Brain microvascular endothelial cell (primary cell): Measurements from ENCODE around the gene CTNND2.
A peak's percentile ranks its signal among the peaks of the same experiment; 100 is the strongest.

Experiments
- DNase-seq: peaks from one replicate; pipeline ENCODE4 v3.0.0-alpha.2; 2020
- H3K27ac ChIP-seq: fragments of 250-450 bp; sonication (Bioruptor Pico); 2 replicates; pipeline ENCODE4 v1.5.1; 2020; ENCODE audit warnings: mild to moderate bottlenecking, moderate library complexity
- H3K27me3 ChIP-seq: fragments of 250-450 bp; sonication (Bioruptor Pico); replicated peaks from 2 replicates; pipeline ENCODE4 v1.5.1; 2020; ENCODE audit warnings: mild to moderate bottlenecking
- H3K36me3 ChIP-seq: fragments of 250-450 bp; sonication (Bioruptor Pico); replicated peaks from 2 replicates; pipeline ENCODE4 v1.5.1; 2020; ENCODE audit warnings: mild to moderate bottlenecking
- H3K4me3 ChIP-seq: 2 replicates; pipeline ENCODE4 v1.5.1; 2011; ENCODE audit warnings: low read depth, mild to moderate bottlenecking, control low read depth, low read length, moderate library complexity
- in situ Hi-C: cut with HindIII; loops from 2 replicates; pipeline ENCODE4 v1.10.0; 2017; ENCODE audit warnings: low sequenced_read_pairs, low pct_ligation_motif_present
- TF ChIP-seq, protein P1 (sequence below): IDR thresholded peaks from 2 replicates; pipeline ENCODE4 v1.5.1; 2011; ENCODE audit warnings: low read depth, mild to moderate bottlenecking, moderate library complexity, low read length, control low read depth, inconsistent platforms; ENCODE audit errors: missing control alignments

CTNND2 gene

DNA sequence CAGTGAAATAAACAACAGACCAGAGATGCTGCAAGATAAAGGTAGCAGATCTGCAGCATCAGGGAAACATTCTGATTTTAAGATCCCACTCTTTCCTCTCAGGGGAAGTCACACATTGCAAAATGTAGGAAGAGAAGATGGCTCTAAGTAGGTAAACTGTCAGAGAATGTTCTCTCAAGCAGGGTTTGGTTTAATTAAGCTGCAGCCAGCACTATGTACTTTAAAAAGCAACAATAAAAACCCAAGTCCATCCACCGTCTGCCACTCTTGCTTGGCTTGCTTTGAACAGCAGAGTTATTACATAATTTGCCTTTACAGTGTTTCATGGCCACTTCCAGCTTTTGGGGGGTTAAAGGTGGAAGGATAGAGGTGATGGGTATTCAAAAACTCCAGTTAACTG is 800.0 kb downstream of the CTNND2 start:
- in situ Hi-C loops, result no loop called here
- Histone ChIP-seq H3K36me3 (no peaks in the 10 kb centered on the region), H3K27ac (no peak overlapping the region), H3K27me3 (no peaks in the 10 kb centered on the region), H3K4me3 (no peak overlapping the region)
- DNase-seq, result no peak
- TF ChIP-seq, protein P1, sequence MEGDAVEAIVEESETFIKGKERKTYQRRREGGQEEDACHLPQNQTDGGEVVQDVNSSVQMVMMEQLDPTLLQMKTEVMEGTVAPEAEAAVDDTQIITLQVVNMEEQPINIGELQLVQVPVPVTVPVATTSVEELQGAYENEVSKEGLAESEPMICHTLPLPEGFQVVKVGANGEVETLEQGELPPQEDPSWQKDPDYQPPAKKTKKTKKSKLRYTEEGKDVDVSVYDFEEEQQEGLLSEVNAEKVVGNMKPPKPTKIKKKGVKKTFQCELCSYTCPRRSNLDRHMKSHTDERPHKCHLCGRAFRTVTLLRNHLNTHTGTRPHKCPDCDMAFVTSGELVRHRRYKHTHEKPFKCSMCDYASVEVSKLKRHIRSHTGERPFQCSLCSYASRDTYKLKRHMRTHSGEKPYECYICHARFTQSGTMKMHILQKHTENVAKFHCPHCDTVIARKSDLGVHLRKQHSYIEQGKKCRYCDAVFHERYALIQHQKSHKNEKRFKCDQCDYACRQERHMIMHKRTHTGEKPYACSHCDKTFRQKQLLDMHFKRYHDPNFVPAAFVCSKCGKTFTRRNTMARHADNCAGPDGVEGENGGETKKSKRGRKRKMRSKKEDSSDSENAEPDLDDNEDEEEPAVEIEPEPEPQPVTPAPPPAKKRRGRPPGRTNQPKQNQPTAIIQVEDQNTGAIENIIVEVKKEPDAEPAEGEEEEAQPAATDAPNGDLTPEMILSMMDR, result no peak

GRCh38 chr5:11084111-11084510 is 820.1 kb downstream of the CTNND2 start:
- no peaks in the 10 kb centered on the region for H3K36me3 ChIP-seq
- in situ Hi-C loops, result no loop called here

DNA sequence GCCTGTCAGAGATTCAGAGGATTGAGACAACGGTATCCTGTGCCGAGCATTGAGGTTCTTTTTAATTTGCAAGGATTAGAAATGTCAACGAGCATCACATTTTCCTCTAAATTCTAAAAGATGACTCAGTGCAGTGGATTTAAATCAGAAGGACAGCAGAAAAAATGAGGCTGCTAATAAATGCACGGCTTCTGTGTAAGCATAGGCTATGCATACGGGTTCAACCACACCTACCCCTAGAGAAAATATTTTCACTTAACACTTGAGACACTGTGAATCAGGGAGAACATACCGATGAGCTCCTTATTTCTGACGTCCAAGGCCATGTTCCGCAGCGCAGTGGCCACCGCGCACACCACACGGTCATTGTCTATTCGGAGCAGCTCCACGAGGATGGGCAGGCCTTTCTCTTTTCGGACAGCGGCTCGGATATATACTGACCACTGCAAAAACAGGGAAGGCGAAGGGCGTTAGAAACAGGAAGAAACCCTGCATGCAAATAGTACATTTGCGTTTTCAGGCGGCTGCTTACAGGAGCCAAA is 821.8 kb downstream of the CTNND2 start:
- in situ Hi-C loops, result no loop called here
- H3K4me3 ChIP-seq, result no peak overlapping the region
- no peaks in the 10 kb centered on the region for H3K36me3 ChIP-seq
- TF ChIP-seq, protein P1, result no peak
- H3K27ac ChIP-seq, result no peak overlapping the region
- H3K27me3 ChIP-seq, result no peaks in the 10 kb centered on the region
- DNase-seq, result no peak

More at GRCh38 chr5:11084111-11084510, 820.1 kb downstream of the CTNND2 start:
- Histone ChIP-seq H3K27me3 (no peaks in the 10 kb centered on the region), H3K27ac (no peak overlapping the region), H3K4me3 (no peak overlapping the region)
- DNase-seq, result no peak
- TF ChIP-seq, protein P1, result no peak

- no peaks in the 10 kb centered on the region for H3K36me3 ChIP-seq
- TF ChIP-seq, protein P1, result no peak
These were observed 827.2 kb downstream of the CTNND2 start for GRCh38 chr5:11076945-11077613.

DNA sequence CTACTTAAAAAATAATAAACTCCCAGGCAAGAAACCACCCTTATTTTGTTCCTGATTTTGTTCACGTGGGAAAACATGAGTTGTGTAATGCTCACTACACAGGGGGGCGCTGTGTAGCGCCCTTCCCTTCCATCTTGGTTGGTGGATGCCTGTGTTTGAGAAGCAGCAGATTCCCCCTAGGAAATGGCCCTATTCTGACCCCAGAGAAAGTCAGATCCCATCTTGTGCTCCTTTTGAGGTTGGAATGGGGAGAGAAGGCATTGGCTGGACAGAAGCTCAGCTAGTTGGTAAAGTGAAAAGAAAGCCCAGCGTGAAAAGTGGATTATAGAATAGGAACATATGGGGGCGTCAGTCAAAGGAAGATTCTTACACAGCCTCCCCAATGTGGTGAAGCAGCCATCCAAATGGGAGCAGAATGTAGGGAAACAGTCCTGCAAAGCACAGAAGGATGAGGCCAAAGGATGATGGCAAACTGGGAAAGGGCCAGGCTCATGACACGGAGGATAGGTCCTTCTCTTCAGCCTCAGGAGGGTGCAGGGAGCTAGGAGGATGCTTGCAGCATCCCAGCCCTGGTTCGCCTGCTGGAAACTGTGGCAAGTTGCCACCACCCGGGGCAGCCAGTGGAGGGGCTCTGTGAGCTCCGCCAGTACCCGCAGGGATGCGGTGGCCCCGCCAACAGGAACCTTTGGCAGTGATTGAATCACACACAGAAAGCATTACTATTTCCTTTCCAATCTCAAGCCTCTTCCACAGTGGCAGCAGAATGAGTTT is 829.0 kb downstream of the CTNND2 start:
- no peak for DNase-seq
- no peak overlapping the region for H3K27ac ChIP-seq
- H3K27me3 ChIP-seq, result no peaks in the 10 kb centered on the region
- in situ Hi-C loops, result no loop called here
- TF ChIP-seq, protein P1, result peak; percentile 19
- H3K4me3 ChIP-seq, result no peak overlapping the region
- no peaks in the 10 kb centered on the region for H3K36me3 ChIP-seq

More at GRCh38 chr5:11076945-11077613, 827.2 kb downstream of the CTNND2 start:
- Histone ChIP-seq H3K27me3 (no peaks in the 10 kb centered on the region), H3K27ac (no peak overlapping the region), H3K4me3 (no peak overlapping the region)
- DNase-seq, result no peak
- in situ Hi-C loops, result no loop called here
